Measurements from ENCODE around the gene ZC3H11A. TPM values are rescaled to one million over a fixed set of nuclear protein-coding genes. Genes with fewer than 3 reads are reported as not detected.

Gene ZC3H11A
- total and polyA plus RNA-seq, 2 donors (not counting 3 experiments of a cell fraction or from before 2014, with no cell fraction given) = 36.8 to 72.6 TPM

DNA sequence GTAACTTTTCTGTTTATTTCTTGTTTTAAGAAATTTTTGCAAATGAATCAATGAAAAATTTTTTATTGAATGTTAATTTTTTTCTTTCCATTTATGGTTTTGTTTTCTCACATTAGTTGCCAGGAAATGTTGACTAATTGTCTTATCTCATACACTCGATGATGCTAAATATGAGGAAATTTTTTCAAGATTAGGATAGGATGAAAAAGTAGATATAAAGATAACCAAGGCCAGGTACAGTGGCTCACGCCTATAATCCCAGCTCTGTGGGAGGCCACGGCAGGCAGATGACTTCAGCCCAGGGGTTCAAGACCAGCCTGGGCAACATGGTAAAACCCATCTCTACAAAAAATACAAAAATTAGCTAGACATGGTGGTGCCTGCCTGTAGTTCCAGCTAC, 17.8 kb upstream of the ZC3H11A start:
- H3K9ac ChIP-seq (replicated peaks; ENCODE audit: extremely low read depth, insufficient read depth, low read length) = no peak overlapping the region
- ChIA-PET POLR2A (no interaction called here), CTCF (interaction anchor here (1.0 to 1.7 kb wide), 2 partner anchors 8 to 12 kb away, joined by 3 to 5 read pairs; no protein-coding TSS in a partner anchor)
- peak; percentile 30 for DNase-seq (ENCODE audit: low read depth, low spot score)
- FAIRE-seq = no peak
- H3K9me3 ChIP-seq (replicated peaks; ENCODE audit: control insufficient read depth, insufficient read depth, low read length) = no peaks in the 10 kb centered on the region
- peaks cover 3% of the 10 kb centered on the region for H3K4me1 ChIP-seq (ENCODE audit: control insufficient read depth, extremely low read depth, insufficient read depth, low read length)
- no peaks in the 10 kb centered on the region for H4K20me1 ChIP-seq (replicated peaks; ENCODE audit: control insufficient read depth, extremely low read depth, insufficient read depth, low read length)
- peak overlapping the region; percentile 16 for H3K27ac ChIP-seq (ENCODE audit: insufficient read depth, low read depth, low read length)
- no peaks in the 10 kb centered on the region for H3K9me1 ChIP-seq (replicated peaks; ENCODE audit: control insufficient read depth, extremely low read depth, insufficient read depth, low read length)
- H3K4me2 ChIP-seq (ENCODE audit: insufficient read depth, low read length) = no peak overlapping the region
- no peaks in the 10 kb centered on the region for H3K36me3 ChIP-seq (ENCODE audit: control insufficient read depth in 2 of 2, extremely low read depth in 1 of 2, insufficient read depth in 2 of 2, low read length in 2 of 2)
- no peaks in the 10 kb centered on the region for H3K27me3 ChIP-seq (ENCODE audit: control insufficient read depth in 2 of 2, insufficient read depth in 2 of 2, low read length in 2 of 2)
- no peak overlapping the region for H3K4me3 ChIP-seq (replicated peaks in 1 of 3; ENCODE audit: insufficient read depth in 1 of 3, low read depth in 1 of 3, low read length in 3 of 3)
- H3K79me2 ChIP-seq (ENCODE audit: control insufficient read depth, insufficient read depth, low read length) = no peaks in the 10 kb centered on the region
- dilution Hi-C loops (cut with MboI; ENCODE audit: extremely low pct_ligation_motif_present, low sequenced_read_pairs) (no loop called here), intact Hi-C loops (cut with micrococcal nuclease) (no loop called here)
- no TSS peak for BruUV-seq (replicated peaks)
- TF ChIP-seq FOS (IDR thresholded peaks at IDR 0.05; ENCODE audit: borderline replicate concordance, insufficient read depth, low read length) (peak; percentile 30), POLR2A (IDR thresholded peaks at IDR 0.05; ENCODE audit: low read depth, low read length) (no peak), JUN (IDR thresholded peaks at IDR 0.05; ENCODE audit: borderline replicate concordance, insufficient read depth, insufficient read length, low read depth) (no peak), GATA2 (IDR thresholded peaks at IDR 0.05; ENCODE audit: insufficient read depth, insufficient read length, low read depth, low read length) (peak; percentile 85), EZH2 (IDR thresholded peaks at IDR 0.05; ENCODE audit: borderline replicate concordance, low read depth, low read length, severe bottlenecking) (no peak), POLR2AphosphoS5 (IDR thresholded peaks at IDR 0.05; ENCODE audit: insufficient read depth, low read depth, low read length) (no peak), MYC (IDR thresholded peaks at IDR 0.05; ENCODE audit: low read depth, low read length) (no peak)
- TF ChIP-seq, protein P1, sequence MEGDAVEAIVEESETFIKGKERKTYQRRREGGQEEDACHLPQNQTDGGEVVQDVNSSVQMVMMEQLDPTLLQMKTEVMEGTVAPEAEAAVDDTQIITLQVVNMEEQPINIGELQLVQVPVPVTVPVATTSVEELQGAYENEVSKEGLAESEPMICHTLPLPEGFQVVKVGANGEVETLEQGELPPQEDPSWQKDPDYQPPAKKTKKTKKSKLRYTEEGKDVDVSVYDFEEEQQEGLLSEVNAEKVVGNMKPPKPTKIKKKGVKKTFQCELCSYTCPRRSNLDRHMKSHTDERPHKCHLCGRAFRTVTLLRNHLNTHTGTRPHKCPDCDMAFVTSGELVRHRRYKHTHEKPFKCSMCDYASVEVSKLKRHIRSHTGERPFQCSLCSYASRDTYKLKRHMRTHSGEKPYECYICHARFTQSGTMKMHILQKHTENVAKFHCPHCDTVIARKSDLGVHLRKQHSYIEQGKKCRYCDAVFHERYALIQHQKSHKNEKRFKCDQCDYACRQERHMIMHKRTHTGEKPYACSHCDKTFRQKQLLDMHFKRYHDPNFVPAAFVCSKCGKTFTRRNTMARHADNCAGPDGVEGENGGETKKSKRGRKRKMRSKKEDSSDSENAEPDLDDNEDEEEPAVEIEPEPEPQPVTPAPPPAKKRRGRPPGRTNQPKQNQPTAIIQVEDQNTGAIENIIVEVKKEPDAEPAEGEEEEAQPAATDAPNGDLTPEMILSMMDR (IDR thresholded peaks at IDR 0.05; ENCODE audit: extremely low read depth in 1 of 2, insufficient read depth in 1 of 2, low read depth in 1 of 2, low read length in 2 of 2) = no peak
- TF ChIP-seq, protein P2, sequence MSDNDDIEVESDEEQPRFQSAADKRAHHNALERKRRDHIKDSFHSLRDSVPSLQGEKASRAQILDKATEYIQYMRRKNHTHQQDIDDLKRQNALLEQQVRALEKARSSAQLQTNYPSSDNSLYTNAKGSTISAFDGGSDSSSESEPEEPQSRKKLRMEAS (IDR thresholded peaks at IDR 0.05; ENCODE audit: insufficient read depth, insufficient read length) = no peak
- no peak overlapping the region for H2AFZ ChIP-seq (ENCODE audit: low read depth, low read length)

Measured in endothelial cell of umbilical vein (primary cell).